ENCODE data around the gene NBL1.

The NBL1 gene

DNA sequence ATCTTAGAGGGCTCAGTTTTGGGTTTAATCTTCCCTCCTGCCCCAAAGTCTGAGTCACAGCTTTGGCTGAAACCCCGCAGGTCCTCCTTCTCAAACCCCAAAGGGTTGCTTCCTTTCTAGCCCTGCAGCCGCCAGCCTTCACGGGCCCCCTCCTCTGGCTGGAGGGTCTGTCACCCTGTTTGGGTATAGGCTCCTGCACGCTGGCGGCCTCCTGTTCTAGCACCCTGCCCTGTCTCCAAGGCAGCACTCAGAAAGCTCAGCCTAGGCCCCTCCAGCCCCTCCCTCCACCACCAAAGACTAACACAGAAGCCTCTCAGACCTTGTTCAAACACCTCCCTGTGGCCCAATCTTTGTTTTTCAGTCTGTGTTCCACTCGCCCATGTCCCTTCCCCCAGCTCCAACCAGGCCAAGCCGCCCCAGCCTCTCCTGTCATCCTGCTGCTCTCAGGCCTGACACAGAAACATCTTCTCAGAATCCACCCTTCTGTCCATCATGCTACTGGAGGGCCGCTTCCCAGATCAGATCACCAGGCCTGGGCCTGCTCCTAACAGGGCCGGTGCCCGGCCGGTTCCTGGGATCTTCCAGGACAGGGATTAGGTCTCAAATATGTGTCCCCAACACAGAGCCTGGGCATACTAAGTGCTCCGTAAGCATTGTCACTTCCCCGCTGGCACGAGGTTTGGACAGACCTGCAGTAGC is 56.1 kb downstream of the NBL1 start:
- TF ChIP-seq ZFP3 (CRISPR knock-in tag; IDR thresholded peaks at IDR 0.05) = no peak
- TF ChIP-seq PATZ1 (CRISPR knock-in tag; IDR thresholded peaks at IDR 0.05; ENCODE audit: borderline replicate concordance) = no peak
- no peak for TF ChIP-seq ESRRG (CRISPR knock-in tag; IDR thresholded peaks at IDR 0.05)
- no peak for TF ChIP-seq ZNF8 (CRISPR knock-in tag; IDR thresholded peaks at IDR 0.05)
- TF ChIP-seq ARNTL (CRISPR knock-in tag; IDR thresholded peaks at IDR 0.05; ENCODE audit: borderline replicate concordance, low read depth) = no peak
- TF ChIP-seq, protein P1, sequence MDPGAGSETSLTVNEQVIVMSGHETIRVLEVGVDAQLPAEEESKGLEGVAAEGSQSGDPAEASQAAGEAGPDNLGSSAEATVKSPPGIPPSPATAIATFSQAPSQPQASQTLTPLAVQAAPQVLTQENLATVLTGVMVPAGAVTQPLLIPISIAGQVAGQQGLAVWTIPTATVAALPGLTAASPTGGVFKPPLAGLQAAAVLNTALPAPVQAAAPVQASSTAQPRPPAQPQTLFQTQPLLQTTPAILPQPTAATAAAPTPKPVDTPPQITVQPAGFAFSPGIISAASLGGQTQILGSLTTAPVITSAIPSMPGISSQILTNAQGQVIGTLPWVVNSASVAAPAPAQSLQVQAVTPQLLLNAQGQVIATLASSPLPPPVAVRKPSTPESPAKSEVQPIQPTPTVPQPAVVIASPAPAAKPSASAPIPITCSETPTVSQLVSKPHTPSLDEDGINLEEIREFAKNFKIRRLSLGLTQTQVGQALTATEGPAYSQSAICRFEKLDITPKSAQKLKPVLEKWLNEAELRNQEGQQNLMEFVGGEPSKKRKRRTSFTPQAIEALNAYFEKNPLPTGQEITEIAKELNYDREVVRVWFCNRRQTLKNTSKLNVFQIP (CRISPR knock-in tag; IDR thresholded peaks at IDR 0.05; ENCODE audit: borderline replicate concordance, low read depth) = no peak
- TF ChIP-seq ISL1 (CRISPR knock-in tag; IDR thresholded peaks at IDR 0.05) = no peak
- TF ChIP-seq, protein P2, sequence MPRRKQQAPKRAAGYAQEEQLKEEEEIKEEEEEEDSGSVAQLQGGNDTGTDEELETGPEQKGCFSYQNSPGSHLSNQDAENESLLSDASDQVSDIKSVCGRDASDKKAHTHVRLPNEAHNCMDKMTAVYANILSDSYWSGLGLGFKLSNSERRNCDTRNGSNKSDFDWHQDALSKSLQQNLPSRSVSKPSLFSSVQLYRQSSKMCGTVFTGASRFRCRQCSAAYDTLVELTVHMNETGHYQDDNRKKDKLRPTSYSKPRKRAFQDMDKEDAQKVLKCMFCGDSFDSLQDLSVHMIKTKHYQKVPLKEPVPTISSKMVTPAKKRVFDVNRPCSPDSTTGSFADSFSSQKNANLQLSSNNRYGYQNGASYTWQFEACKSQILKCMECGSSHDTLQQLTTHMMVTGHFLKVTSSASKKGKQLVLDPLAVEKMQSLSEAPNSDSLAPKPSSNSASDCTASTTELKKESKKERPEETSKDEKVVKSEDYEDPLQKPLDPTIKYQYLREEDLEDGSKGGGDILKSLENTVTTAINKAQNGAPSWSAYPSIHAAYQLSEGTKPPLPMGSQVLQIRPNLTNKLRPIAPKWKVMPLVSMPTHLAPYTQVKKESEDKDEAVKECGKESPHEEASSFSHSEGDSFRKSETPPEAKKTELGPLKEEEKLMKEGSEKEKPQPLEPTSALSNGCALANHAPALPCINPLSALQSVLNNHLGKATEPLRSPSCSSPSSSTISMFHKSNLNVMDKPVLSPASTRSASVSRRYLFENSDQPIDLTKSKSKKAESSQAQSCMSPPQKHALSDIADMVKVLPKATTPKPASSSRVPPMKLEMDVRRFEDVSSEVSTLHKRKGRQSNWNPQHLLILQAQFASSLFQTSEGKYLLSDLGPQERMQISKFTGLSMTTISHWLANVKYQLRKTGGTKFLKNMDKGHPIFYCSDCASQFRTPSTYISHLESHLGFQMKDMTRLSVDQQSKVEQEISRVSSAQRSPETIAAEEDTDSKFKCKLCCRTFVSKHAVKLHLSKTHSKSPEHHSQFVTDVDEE (CRISPR knock-in tag; IDR thresholded peaks at IDR 0.05) = no peak
- TF ChIP-seq TOX (CRISPR knock-in tag; IDR thresholded peaks at IDR 0.05; ENCODE audit: borderline replicate concordance) = no peak
- no peak for TF ChIP-seq ZNF565 (CRISPR knock-in tag; conservative IDR thresholded peaks at IDR 0.05; ENCODE audit: low read depth)
- no peak for TF ChIP-seq CSRNP3 (CRISPR knock-in tag; IDR thresholded peaks at IDR 0.05)
- TF ChIP-seq CREB5 (CRISPR knock-in tag; IDR thresholded peaks at IDR 0.05; ENCODE audit: low read depth) = no peak
- TF ChIP-seq PPARA (CRISPR knock-in tag; IDR thresholded peaks at IDR 0.05; ENCODE audit: borderline replicate concordance) = no peak
- no peak for TF ChIP-seq TCF4 (CRISPR knock-in tag; IDR thresholded peaks at IDR 0.05; ENCODE audit: borderline replicate concordance)
- no peak for TF ChIP-seq GLIS3 (CRISPR knock-in tag; IDR thresholded peaks at IDR 0.05)
- no peak for TF ChIP-seq CSDC2 (CRISPR knock-in tag; IDR thresholded peaks at IDR 0.05)
- TF ChIP-seq OSR1 (CRISPR knock-in tag; IDR thresholded peaks at IDR 0.05) = no peak
- no peak for ATAC-seq

- no peak for ATAC-seq
- no peak for TF ChIP-seq CREB5 (CRISPR knock-in tag; IDR thresholded peaks at IDR 0.05; ENCODE audit: low read depth)
- TF ChIP-seq PPARA (CRISPR knock-in tag; IDR thresholded peaks at IDR 0.05; ENCODE audit: borderline replicate concordance) = no peak
- no peak for TF ChIP-seq RARB (CRISPR knock-in tag; IDR thresholded peaks at IDR 0.05)
- TF ChIP-seq ZNF565 (CRISPR knock-in tag; conservative IDR thresholded peaks at IDR 0.05; ENCODE audit: low read depth) = no peak
- TF ChIP-seq ZNF8 (CRISPR knock-in tag; IDR thresholded peaks at IDR 0.05) = no peak
- TF ChIP-seq TCF4 (CRISPR knock-in tag; IDR thresholded peaks at IDR 0.05; ENCODE audit: borderline replicate concordance) = no peak
- TF ChIP-seq ZNF70 (CRISPR knock-in tag; IDR thresholded peaks at IDR 0.05) = no peak
Measured at GRCh38 chr1:19703280-19703679, 59.2 kb downstream of the NBL1 start.

Data from SK-N-SH treated with all-trans-retinoic acid at 6 μM for 48 hours (cell line).